Suppressor macrophage treated with lipopolysaccharide for 4 hours (primary cell): ENCODE results near the gene RPUSD2.

Source experiments
- DNase-seq: peaks from one replicate; pipeline ENCODE4 v3.0.0-alpha.2; 2020

RPUSD2 gene

GRCh38 chr15:40569129-40569953 lies at the start of gene RPUSD2:
RPUSD2 (plus strand) TSS chr15:40569299; CDS start chr15:40569338, 39 bp downstream.
- DNase-seq, result peak; percentile 93

GRCh38 chr15:40523611-40524010 lies 45.5 kb upstream of the RPUSD2 start:
- no peak for DNase-seq

GRCh38 chr15:40525855-40526254 lies 43.2 kb upstream of the RPUSD2 start:
- no peak for DNase-seq

GRCh38 chr15:40528801-40529200 lies 40.3 kb upstream of the RPUSD2 start:
- no peak for DNase-seq

- DNase-seq, result no peak
These were observed 35.2 kb upstream of the RPUSD2 start for GRCh38 chr15:40533763-40534364.

GRCh38 chr15:40534371-40534770 lies 34.7 kb upstream of the RPUSD2 start:
- DNase-seq, result no peak

- DNase-seq, result no peak
These were observed 32.6 kb upstream of the RPUSD2 start for GRCh38 chr15:40536501-40536900.

- DNase-seq, result no peak
These were observed 30.1 kb upstream of the RPUSD2 start for GRCh38 chr15:40538976-40539375.

- no peak for DNase-seq
These were observed 26.0 kb upstream of the RPUSD2 start for GRCh38 chr15:40543082-40543481.

GRCh38 chr15:40543631-40544294 lies 25.3 kb upstream of the RPUSD2 start:
- DNase-seq, result no peak

- DNase-seq, result no peak
These were observed 23.6 kb upstream of the RPUSD2 start for GRCh38 chr15:40545457-40545856.

- no peak for DNase-seq
These were observed 20.5 kb upstream of the RPUSD2 start for GRCh38 chr15:40548610-40549009.

- DNase-seq, result no peak
These were observed 19.2 kb upstream of the RPUSD2 start for GRCh38 chr15:40549894-40550293.

GRCh38 chr15:40550341-40551037 lies 18.6 kb upstream of the RPUSD2 start:
- DNase-seq, result peak; percentile 86

GRCh38 chr15:40554161-40554525 lies 15.0 kb upstream of the RPUSD2 start:
- DNase-seq, result no peak

- DNase-seq, result no peak
These were observed 13.2 kb upstream of the RPUSD2 start for GRCh38 chr15:40555876-40556275.

- no peak for DNase-seq
These were observed 10.0 kb upstream of the RPUSD2 start for GRCh38 chr15:40558952-40559742.

- DNase-seq, result no peak
These were observed 6.4 kb upstream of the RPUSD2 start for GRCh38 chr15:40562691-40563090.

- DNase-seq, result peak; percentile 35
These were observed 5.7 kb upstream of the RPUSD2 start for GRCh38 chr15:40563426-40563825.

- peak; percentile 98 for DNase-seq
These were observed 4.3 kb upstream of the RPUSD2 start, which contains the start of gene CCDC32 for GRCh38 chr15:40564591-40565332. CCDC32 (minus strand) TSS chr15:40565042; CDS start chr15:40563015, 2,027 bp downstream.
